IPS-15b (cell line): ENCODE results near the gene RNF2.
"Not testable (repeated sequence)": the region's sequence is repeated elsewhere in the genome, so short reads cannot be mapped to it uniquely, and the experiment has no call there.

Experiments used
- H3K27me3 ChIP-seq: one replicate; pipeline ENCODE4 v1.6.1; 2013; ENCODE audit warnings: low read length; ENCODE audit not compliant: control insufficient read depth, insufficient read depth
- H3K36me3 ChIP-seq: one replicate; pipeline ENCODE4 v1.6.1; 2013; ENCODE audit warnings: low read length; ENCODE audit not compliant: control insufficient read depth, insufficient read depth
- H3K4me1 ChIP-seq: one replicate; pipeline ENCODE4 v1.6.1; 2013; ENCODE audit warnings: mild to moderate bottlenecking, low read length; ENCODE audit not compliant: control insufficient read depth, insufficient read depth
- H3K4me3 ChIP-seq: one replicate; pipeline ENCODE4 v1.5.1; 2013; ENCODE audit warnings: low read depth, low read length
- H3K9ac ChIP-seq: one replicate; pipeline ENCODE4 v1.6.1; 2013; ENCODE audit warnings: low read depth, mild to moderate bottlenecking, low read length
- H3K9me3 ChIP-seq: one replicate; pipeline ENCODE4 v1.6.1; 2013; ENCODE audit warnings: mild to moderate bottlenecking, low read length; ENCODE audit not compliant: control insufficient read depth, insufficient read depth

RNF2 gene

DNA sequence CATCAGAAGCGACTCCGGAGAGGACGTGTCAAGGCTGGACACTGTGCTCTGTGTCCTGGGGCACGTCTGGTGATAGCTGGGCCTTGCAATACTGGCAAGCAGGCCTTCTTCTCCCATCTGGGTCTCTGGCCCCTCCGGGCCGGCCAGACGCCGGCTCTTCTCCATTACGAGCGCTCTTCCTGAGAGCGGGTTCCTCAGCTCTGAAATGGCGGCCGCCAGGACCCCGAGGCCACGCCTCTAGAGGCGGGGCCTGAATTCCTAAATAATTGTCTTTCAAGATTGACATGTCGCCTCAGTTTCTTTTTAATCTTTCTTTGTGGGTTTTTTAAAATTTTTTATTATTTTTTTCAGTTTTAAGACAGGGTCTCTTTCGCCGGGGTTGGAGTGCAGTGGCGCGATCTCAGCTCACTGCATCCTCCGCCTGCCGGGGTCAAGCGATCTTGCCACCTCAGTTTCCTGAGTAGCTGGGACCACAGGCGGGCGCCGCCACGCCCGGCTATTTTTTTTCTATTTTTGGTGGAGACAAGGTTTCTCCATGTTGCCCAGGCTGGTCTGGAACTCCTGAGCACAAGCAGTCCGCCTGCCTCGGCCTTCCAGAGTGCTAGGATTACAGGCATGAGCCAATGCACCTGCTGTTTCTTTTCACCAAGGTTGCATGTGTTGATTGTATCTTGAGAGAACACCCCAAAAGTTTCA is 9.2 kb downstream of the RNF2 start:
- no peaks in the 10 kb centered on the region for H3K27me3 ChIP-seq
- no peaks in the 10 kb centered on the region for H3K9me3 ChIP-seq
- no peak overlapping the region for H3K9ac ChIP-seq
- H3K4me1 ChIP-seq: peaks cover 17% of the 10 kb centered on the region
- no peak overlapping the region for H3K4me3 ChIP-seq
- H3K36me3 ChIP-seq: no peaks in the 10 kb centered on the region

DNA sequence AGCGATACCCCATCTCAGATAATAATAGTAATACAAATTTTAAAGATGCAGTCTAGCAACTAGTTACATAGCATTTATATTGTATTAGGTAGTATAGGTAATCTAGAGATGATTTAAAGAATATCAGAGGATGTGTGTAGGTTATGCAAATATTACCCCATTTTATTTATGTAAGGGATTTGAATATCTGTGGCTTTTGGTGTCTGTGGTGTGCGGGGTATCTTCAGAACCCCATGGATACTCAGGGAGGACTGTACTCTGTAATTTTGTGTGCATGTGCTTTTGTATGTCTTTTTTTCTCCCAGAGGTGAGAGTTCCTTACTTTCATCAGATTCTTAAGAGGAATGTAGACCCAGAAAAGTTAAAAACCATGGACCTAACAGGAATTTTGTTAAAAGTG is 12.8 kb downstream of the RNF2 start:
- H3K9ac ChIP-seq: no peak overlapping the region

DNA sequence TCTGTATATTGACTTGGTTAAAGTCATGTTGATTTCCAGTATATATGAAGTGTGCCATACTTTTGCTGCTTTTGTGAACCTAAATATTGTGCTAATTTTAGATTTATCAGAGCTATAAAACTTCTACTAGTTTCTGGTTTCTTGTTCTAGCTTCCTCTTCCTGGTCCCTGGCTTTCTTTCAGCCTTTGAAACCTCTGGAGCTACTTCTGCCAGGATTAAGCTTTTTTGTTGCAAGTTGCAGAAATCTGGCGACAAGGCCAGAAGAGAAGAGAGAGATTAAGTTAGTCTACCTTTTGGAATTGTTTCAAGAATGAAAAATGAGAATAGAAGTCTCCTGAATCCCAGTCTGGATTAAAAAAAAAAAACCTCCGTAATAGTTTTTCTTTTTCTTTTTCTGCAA is 13.5 kb downstream of the RNF2 start:
- no peak overlapping the region for H3K9ac ChIP-seq

More for the DNA sequence above, 12.8 kb downstream of the RNF2 start:
- Histone ChIP-seq H3K27me3 (no peaks in the 10 kb centered on the region), H3K4me1 (peaks cover 10% of the 10 kb centered on the region), H3K9me3 (no peaks in the 10 kb centered on the region), H3K4me3 (no peak overlapping the region), H3K36me3 (no peaks in the 10 kb centered on the region)

DNA sequence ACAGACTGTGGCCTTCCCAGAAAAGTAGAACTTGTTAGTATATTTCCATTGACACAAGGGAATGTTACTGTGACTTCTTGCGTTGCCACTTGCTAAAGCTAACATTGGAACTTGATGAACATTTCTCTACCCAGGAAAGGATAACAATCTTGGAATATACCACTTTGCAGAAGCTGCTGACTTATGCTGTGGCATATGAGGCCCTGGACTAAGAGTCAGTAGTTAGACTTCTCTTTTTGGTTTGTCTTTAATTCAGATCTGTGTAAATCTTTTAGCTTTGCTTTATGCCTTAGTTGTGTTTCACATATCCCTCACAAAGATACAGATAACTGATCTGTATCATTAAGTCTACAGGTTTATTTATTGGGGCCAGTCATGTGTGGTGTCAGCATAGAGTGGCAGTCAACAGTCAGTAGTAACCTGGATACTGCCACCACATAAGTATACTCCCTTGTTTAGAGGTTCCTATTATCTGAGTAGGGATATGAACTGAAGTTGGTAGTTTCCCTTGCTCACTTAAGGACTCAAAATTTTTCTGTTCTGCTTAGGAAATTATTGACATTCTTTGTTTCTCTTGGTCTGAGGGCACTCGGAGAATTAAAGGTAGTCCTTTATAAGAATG is 14.7 kb downstream of the RNF2 start:
- Histone ChIP-seq H3K9me3 (no peaks in the 10 kb centered on the region), H3K9ac (no peak overlapping the region), H3K36me3 (no peaks in the 10 kb centered on the region), H3K4me1 (peaks cover 10% of the 10 kb centered on the region), H3K27me3 (no peaks in the 10 kb centered on the region), H3K4me3 (no peak overlapping the region)

More for the DNA sequence above, 13.5 kb downstream of the RNF2 start:
- Histone ChIP-seq H3K4me1 (peaks cover 10% of the 10 kb centered on the region), H3K9me3 (no peaks in the 10 kb centered on the region), H3K4me3 (no peak overlapping the region), H3K36me3 (no peaks in the 10 kb centered on the region), H3K27me3 (no peaks in the 10 kb centered on the region)

DNA sequence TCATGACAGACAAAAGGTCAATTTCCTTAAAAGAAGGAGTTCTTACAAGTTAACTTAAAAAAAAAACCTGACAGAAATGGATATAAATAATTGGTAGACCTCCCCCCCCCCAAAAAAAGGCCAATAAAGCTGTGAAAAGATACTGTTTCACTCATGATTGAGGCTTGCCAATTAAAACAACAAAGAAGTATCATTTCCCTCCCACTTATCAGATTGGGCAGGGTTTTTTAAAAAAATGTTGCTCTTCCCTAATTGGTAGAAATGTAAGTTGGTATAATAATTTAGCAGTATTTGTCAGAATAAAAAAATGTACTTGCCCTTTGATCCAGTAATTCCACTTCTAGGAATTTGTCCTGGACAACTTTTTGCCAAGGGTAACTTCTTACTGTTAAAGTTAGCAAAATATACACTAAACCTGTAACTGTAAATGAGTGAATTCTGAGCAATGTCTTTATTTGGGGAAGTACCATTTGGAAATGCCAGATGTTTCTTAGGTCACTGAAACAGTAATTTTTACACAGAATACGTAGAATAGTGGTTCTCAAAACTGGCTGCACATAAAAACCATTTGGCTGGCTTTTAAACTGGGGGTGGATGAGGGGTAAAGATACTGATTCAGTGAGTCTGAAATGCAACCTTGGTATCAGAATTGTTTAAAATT is 17.5 kb downstream of the RNF2 start:
- H3K4me3 ChIP-seq: no peak overlapping the region

DNA sequence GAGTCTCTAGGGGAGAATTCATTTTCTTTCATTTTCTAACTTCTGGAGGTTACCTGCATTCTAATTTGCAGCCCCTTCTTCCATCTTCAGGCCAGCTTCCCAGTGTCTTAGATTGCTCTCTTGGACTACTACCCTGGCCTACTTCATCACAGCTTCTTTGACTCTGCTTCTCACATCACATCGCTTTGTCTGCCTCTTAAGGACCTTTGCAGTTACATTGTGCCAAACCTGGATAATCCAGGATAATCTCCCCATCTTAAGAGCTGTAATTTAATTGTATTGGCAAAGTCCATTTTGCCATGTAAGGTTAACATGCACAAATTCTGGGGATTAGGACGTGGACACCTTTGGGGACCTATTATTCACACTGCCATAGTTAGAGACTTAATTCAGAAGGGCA is 18.4 kb downstream of the RNF2 start:
- Histone ChIP-seq H3K36me3 (no peaks in the 10 kb centered on the region), H3K4me3 (no peak overlapping the region), H3K27me3 (no peaks in the 10 kb centered on the region), H3K4me1 (peaks cover 9% of the 10 kb centered on the region), H3K9me3 (no peaks in the 10 kb centered on the region), H3K9ac (no peak overlapping the region)

More for the DNA sequence above, 17.5 kb downstream of the RNF2 start:
- Histone ChIP-seq H3K9ac (no peak overlapping the region), H3K27me3 (no peaks in the 10 kb centered on the region), H3K4me1 (peaks cover 11% of the 10 kb centered on the region), H3K9me3 (no peaks in the 10 kb centered on the region), H3K36me3 (no peaks in the 10 kb centered on the region)

DNA sequence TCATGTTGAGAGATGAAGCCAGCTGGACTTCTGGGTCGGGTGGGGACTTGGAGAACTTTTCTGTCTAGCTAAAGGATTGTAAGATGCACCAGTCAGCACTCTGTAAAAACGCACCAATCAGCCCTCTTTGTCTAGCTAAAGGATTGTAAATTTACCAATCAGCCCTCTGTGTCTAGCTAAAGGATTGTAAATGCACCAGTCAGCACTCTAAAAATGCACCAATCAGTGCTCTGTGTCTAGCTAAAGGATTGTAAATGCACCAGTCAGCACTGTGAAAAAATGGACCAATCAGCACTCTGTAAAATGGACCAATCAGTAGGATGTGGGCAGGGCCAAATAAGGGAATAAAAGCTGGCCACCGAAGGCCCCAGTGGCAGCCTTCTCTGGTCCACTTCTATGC is 19.6 kb downstream of the RNF2 start:
- H3K36me3 ChIP-seq, H3K9me3 ChIP-seq, H3K9ac ChIP-seq, H3K4me1 ChIP-seq, H3K27me3 ChIP-seq, H3K4me3 ChIP-seq: not testable (repeated sequence)

DNA sequence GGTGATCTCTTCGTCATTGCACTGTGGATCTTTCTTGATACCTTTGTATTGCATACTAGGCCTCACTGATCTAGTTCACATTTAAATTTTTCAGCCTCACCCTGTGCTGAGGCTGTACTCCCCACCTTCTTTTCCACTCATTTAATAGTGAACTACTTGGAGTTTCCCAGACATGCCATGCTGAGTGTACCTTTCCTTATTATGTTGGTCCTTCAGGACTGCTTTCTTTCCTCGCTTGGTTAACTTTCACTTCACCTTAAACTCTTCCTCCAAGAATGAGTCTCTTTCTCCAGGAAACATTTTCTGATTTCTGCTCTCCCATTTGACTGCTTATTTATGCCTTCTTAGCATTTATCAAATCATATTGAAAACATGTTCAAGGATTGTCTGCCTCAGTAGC is 20.8 kb downstream of the RNF2 start:
- H3K9me3 ChIP-seq: no peaks in the 10 kb centered on the region
- H3K4me1 ChIP-seq: peaks cover 14% of the 10 kb centered on the region
- no peak overlapping the region for H3K9ac ChIP-seq
- H3K4me3 ChIP-seq: no peak overlapping the region
- no peaks in the 10 kb centered on the region for H3K27me3 ChIP-seq
- H3K36me3 ChIP-seq: no peaks in the 10 kb centered on the region

DNA sequence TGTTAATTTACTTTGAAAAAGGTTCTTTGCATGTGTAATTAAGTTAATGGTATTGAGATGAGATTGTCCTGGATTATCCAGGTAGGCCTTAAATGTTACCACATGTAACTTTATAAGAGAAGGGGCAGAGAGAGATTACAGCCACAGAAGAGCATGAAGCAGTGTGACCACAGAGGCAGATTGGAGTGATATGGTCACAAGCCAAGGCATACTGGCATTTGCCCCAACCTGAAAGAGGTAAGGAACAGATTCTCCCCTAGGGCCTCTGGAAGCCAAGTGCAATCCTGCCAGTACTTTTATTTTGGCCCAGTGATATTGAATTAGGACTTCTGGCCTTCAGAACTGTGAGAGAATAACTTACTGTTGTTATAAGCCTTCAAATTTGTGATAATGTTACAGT is 23.0 kb downstream of the RNF2 start:
- Histone ChIP-seq H3K36me3 (no peaks in the 10 kb centered on the region), H3K9ac (no peak overlapping the region), H3K4me3 (no peak overlapping the region), H3K27me3 (no peaks in the 10 kb centered on the region), H3K9me3 (no peaks in the 10 kb centered on the region), H3K4me1 (peaks cover 20% of the 10 kb centered on the region)

DNA sequence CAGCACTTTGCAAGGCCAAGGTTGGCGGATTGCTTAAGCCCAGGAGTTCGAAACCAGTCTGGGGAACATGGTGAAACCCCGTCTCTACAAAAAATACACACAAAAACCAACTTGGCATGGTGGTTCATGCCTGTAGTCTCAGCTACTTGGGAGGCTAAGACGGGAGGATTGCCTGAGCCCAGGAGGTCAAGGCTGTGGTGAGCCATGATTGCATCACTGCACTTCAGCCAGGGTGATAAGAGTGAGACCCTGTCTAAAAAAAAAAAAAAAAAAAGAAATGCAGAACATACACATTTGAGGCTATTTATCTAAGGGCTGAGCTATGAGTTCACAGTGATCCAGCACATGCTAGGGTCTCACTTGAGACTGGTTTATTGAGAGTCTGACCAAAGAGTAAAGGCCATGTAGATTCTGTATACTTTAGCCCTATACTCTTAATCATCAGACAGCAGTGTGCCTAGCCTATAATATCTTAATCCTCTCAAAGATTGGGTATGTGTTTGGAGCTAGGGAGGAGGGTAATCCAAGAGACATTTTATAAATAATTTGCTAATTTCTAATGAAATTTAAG is 23.9 kb downstream of the RNF2 start:
- H3K9ac ChIP-seq: no peak overlapping the region
- H3K4me1 ChIP-seq: peaks cover 28% of the 10 kb centered on the region
- H3K36me3 ChIP-seq: no peaks in the 10 kb centered on the region
- no peaks in the 10 kb centered on the region for H3K9me3 ChIP-seq
- H3K4me3 ChIP-seq: no peak overlapping the region
- H3K27me3 ChIP-seq: no peaks in the 10 kb centered on the region

DNA sequence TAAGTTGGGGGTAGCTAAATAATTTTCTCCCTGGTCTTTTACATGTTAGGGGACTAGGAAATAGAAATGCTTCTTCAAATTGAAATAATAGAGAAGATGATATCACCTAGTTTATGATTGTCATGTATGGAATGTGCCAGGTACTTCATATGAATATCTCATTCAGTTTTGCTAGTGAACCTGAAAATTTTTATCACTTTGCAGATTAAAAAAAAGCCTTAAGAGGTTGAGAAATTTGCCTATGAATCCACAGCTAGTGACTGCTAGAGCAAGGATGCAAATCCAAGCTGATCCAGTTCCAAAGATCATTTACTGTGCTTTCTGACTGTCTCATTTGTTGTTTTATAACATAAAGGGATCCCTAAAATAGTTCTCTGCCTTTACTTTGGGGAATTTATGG is 24.7 kb downstream of the RNF2 start:
- Histone ChIP-seq H3K9me3 (no peaks in the 10 kb centered on the region), H3K4me3 (no peak overlapping the region), H3K27me3 (no peaks in the 10 kb centered on the region), H3K36me3 (no peaks in the 10 kb centered on the region), H3K4me1 (peaks cover 34% of the 10 kb centered on the region), H3K9ac (no peak overlapping the region)

DNA sequence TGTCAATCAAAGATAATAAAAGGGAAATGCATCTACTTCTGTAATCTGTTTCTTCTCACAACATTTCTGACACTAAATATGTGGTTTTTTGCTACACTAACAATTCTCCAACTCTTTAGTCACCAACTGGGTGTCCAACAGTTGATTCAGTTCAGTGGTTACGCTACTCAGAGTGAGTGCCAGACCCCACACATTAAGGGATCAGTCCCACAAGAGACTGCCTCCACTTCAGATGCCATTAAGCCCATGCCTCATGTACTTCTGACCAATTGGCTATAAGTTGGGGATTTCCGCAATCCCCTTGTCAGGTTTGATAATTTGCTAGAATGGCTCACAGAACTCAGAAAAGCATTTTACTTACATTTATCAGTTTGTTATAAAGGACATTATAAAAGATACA is 28.4 kb downstream of the RNF2 start:
- H3K4me1 ChIP-seq: peaks cover 40% of the 10 kb centered on the region
- no peak overlapping the region for H3K9ac ChIP-seq
- no peaks in the 10 kb centered on the region for H3K27me3 ChIP-seq
- no peak overlapping the region for H3K4me3 ChIP-seq
- H3K36me3 ChIP-seq: no peaks in the 10 kb centered on the region
- no peaks in the 10 kb centered on the region for H3K9me3 ChIP-seq
